NT2/D1 (cell line): ENCODE results near the gene ACOT2.
"Not testable (repeated sequence)": the region's sequence is repeated elsewhere in the genome, so short reads cannot be mapped to it uniquely, and the experiment has no call there.

Experiments used
- DNase-seq: peaks from one replicate; pipeline ENCODE4 v3.0.0-alpha.2; 2011; ENCODE audit warnings: low read depth, low spot score
- H3K27me3 ChIP-seq: 2 replicates; pipeline ENCODE4 v1.6.0; 2011; ENCODE audit warnings: mild to moderate bottlenecking; ENCODE audit not compliant: insufficient read length, insufficient read depth
- H3K36me3 ChIP-seq: 2 replicates; pipeline ENCODE4 v1.6.1; 2011; ENCODE audit warnings: mild to moderate bottlenecking, low read length, mixed read lengths; ENCODE audit not compliant: insufficient read depth, insufficient read length
- H3K4me1 ChIP-seq: 2 replicates; pipeline ENCODE4 v1.5.1; 2011; ENCODE audit not compliant: insufficient read depth, insufficient read length
- H3K4me3 ChIP-seq: 2 replicates; pipeline ENCODE4 v1.5.1; 2011; ENCODE audit warnings: low read depth; ENCODE audit not compliant: insufficient read length
- H3K9ac ChIP-seq: 2 replicates; pipeline ENCODE4 v1.6.0; 2011; ENCODE audit warnings: low read depth; ENCODE audit not compliant: insufficient read length
- H3K9me3 ChIP-seq: 2 replicates; pipeline ENCODE4 v1.5.1; 2011; ENCODE audit warnings: mild to moderate bottlenecking, low read length; ENCODE audit not compliant: insufficient read depth
- SUZ12 ChIP-seq: IDR thresholded peaks from 2 replicates; pipeline ENCODE4 v1.6.1; 2011; ENCODE audit not compliant: insufficient read length, insufficient read depth; ENCODE audit errors: extremely low read depth
- YY1 ChIP-seq: IDR thresholded peaks from 2 replicates; pipeline ENCODE4 v1.6.1; 2011; ENCODE audit not compliant: insufficient read length, insufficient read depth
- ZNF274 ChIP-seq: IDR thresholded peaks from 2 replicates; pipeline ENCODE4 v1.6.1; 2011; ENCODE audit warnings: mild to moderate bottlenecking, low read depth, low read length

Gene ACOT2

GRCh38 chr14:73588695-73589094 is 19.7 kb downstream of the ACOT2 start:
- TF ChIP-seq SUZ12 = no peak
- TF ChIP-seq ZNF274 = no peak
- no peak for TF ChIP-seq YY1
- H3K9ac ChIP-seq = no peak overlapping the region
- no peak overlapping the region for H3K4me3 ChIP-seq
- peaks cover 19% of the 10 kb centered on the region for H3K27me3 ChIP-seq
- H3K36me3 ChIP-seq = no peaks in the 10 kb centered on the region
- DNase-seq = no peak
- H3K9me3 ChIP-seq = no peaks in the 10 kb centered on the region
- H3K4me1 ChIP-seq = no peaks in the 10 kb centered on the region

- Histone ChIP-seq H3K36me3 (no peaks in the 10 kb centered on the region), H3K4me3 (no peak overlapping the region), H3K9ac (no peak overlapping the region), H3K4me1 (no peaks in the 10 kb centered on the region), H3K27me3 (peaks cover 19% of the 10 kb centered on the region), H3K9me3 (no peaks in the 10 kb centered on the region)
- TF ChIP-seq YY1 (no peak), SUZ12 (no peak), ZNF274 (no peak)
- DNase-seq = no peak
Measured at GRCh38 chr14:73589116-73589515, 20.1 kb downstream of the ACOT2 start.

GRCh38 chr14:73590673-73591004 is 21.6 kb downstream of the ACOT2 start:
- not testable (repeated sequence) for DNase-seq

GRCh38 chr14:73591690-73592449 is 22.9 kb downstream of the ACOT2 start, which contains the start of gene ACOT4:
Gene ACOT4 (plus strand): TSS chr14:73591873. CDS start chr14:73591960, 87 bp downstream.
- H3K4me3 ChIP-seq = peak within 1 kb of the TSS; percentile 67
- no peak for DNase-seq
- peaks cover 19% of the 10 kb centered on the region for H3K27me3 ChIP-seq
- TF ChIP-seq ZNF274 (no peak), YY1 (no peak), SUZ12 (no peak)
- H3K9me3 ChIP-seq = no peaks in the 10 kb centered on the region
- H3K9ac ChIP-seq = peak within 1 kb of the TSS; percentile 79
- no peaks in the 10 kb centered on the region for H3K4me1 ChIP-seq
- H3K36me3 ChIP-seq = no peaks in the 10 kb centered on the region

More at GRCh38 chr14:73590673-73591004, 21.6 kb downstream of the ACOT2 start:
- H3K4me3 ChIP-seq, H3K36me3 ChIP-seq, H3K4me1 ChIP-seq, H3K9me3 ChIP-seq, H3K9ac ChIP-seq: not testable (repeated sequence)
- peaks cover 19% of the 10 kb centered on the region for H3K27me3 ChIP-seq

GRCh38 chr14:73594491-73594890 is 25.5 kb downstream of the ACOT2 start:
- TF ChIP-seq SUZ12 (no peak), ZNF274 (no peak), YY1 (no peak)
- Histone ChIP-seq H3K9ac (no peak overlapping the region), H3K27me3 (peaks cover 19% of the 10 kb centered on the region), H3K36me3 (no peaks in the 10 kb centered on the region), H3K4me3 (no peak overlapping the region), H3K9me3 (no peaks in the 10 kb centered on the region), H3K4me1 (no peaks in the 10 kb centered on the region)
- no peak for DNase-seq

- TF ChIP-seq ZNF274 (no peak), YY1 (no peak), SUZ12 (no peak)
- DNase-seq = no peak
- H3K36me3 ChIP-seq = no peaks in the 10 kb centered on the region
- H3K9ac ChIP-seq = no peak overlapping the region
- no peaks in the 10 kb centered on the region for H3K27me3 ChIP-seq
- no peak overlapping the region for H3K4me3 ChIP-seq
- no peaks in the 10 kb centered on the region for H3K9me3 ChIP-seq
- H3K4me1 ChIP-seq = peaks cover 4% of the 10 kb centered on the region
Measured at GRCh38 chr14:73599499-73599898, 30.5 kb downstream of the ACOT2 start.

GRCh38 chr14:73602994-73603393 is 34.0 kb downstream of the ACOT2 start:
- TF ChIP-seq YY1 = no peak

More at GRCh38 chr14:73602994-73603393, 34.0 kb downstream of the ACOT2 start:
- Histone ChIP-seq H3K4me1 (peaks cover 4% of the 10 kb centered on the region), H3K36me3 (no peaks in the 10 kb centered on the region), H3K9ac (no peak overlapping the region), H3K9me3 (peaks cover 20% of the 10 kb centered on the region; the same call in 1 of the 2 replicates), H3K27me3 (no peaks in the 10 kb centered on the region), H3K4me3 (no peak overlapping the region)
- no peak for DNase-seq
